GM19395 (cell line): ENCODE results near the gene COL5A1.

Experiments used
- ATAC-seq: cut with Tn5 transposase; IDR thresholded peaks from one replicate; pipeline ENCODE4 v1.9.1; 2021; ENCODE audit warnings: mild to moderate bottlenecking, moderate library complexity; ENCODE audit not compliant: unreplicated experiment

Gene COL5A1

DNA sequence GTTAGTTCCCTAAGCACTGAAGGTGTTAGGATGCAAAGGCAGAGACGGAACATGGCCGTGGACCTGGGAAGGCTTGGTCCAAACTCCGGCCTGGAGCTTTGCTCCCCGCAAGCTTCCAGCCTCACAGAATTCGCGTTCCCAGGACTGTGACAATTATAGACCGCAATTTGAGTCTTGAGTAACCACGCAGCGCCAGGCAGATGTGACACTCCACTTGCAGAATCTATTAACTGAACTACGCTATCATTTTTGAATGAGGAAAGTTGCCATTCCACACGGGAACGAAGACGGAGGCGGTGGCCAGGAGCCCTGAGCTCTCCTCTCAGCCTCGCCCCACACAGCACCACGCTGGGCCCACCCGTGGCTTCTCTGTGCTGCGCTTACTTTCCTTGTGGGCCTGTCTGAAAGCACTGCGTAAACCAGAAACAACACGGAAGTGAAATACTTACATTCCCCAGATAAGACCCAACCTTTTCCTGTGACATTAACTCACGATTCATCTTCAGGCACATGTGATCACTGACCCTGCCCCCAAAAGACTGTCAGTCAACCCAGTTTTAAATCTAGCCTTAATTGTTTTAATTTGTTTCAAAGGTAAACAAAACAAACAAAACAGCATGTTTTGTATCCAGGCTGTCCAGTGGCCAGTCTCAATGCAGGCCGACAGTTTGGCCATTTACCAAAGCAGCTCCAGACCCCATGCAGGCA, 16.1 kb upstream of the COL5A1 start:
- no peak for ATAC-seq

DNA sequence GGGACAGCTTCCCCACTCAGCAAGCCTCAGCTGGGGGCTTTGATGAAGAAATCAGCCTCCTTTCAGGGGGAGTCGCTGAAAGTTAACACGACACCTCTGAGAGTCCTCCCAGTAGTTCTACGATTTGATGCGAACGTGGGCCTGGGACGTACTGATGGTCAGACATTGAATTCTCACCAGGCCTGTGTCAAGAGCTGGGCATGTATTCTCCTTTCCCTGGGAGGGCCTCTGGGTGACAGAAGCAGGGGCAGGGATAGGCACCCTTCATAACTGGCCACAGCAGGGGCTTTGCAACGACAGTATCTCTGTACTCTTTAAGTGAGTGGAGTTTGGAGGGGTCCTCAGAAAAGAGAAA, 15.6 kb upstream of the COL5A1 start:
- ATAC-seq: no peak

DNA sequence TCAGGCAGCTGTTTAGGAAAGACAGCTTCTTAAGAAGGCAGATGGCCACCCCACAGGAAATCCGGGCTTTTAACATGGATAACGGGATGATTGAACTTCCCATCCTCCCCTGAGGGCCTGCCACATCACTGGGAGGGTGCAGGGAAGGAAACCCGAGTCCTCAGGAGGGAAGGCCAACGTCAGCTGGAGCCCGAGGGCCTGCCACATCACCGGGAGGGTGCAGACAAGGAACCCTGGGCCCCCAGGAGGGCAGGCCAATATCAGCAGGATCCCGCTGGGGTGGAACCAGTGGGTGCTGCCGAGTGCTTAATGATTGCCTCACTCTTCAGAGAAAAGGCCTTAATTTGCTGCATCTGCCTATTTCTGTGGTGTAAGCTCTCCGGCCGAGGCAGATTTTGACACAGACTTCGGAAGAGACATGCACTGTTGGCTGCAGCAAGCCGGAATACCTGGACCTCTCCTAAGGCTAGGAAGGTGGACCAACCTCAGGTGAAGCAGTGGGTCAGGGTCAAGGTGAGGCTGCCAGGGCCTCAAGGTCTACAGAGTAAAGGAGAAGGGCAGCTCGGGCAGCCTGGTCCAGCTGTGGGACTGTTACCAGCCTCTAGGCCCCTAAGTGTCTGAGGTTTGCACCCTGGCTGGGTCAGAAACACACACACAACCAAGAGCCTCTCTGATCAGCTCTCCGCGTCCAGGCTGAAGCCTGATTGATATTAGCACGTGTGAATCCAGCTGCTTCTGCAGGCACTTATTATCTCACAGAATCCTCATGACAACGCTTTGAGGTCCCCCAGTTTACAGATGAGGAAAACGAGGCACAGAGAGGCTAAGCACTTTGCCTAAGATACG, 14.8 kb upstream of the COL5A1 start:
- no peak for ATAC-seq

DNA sequence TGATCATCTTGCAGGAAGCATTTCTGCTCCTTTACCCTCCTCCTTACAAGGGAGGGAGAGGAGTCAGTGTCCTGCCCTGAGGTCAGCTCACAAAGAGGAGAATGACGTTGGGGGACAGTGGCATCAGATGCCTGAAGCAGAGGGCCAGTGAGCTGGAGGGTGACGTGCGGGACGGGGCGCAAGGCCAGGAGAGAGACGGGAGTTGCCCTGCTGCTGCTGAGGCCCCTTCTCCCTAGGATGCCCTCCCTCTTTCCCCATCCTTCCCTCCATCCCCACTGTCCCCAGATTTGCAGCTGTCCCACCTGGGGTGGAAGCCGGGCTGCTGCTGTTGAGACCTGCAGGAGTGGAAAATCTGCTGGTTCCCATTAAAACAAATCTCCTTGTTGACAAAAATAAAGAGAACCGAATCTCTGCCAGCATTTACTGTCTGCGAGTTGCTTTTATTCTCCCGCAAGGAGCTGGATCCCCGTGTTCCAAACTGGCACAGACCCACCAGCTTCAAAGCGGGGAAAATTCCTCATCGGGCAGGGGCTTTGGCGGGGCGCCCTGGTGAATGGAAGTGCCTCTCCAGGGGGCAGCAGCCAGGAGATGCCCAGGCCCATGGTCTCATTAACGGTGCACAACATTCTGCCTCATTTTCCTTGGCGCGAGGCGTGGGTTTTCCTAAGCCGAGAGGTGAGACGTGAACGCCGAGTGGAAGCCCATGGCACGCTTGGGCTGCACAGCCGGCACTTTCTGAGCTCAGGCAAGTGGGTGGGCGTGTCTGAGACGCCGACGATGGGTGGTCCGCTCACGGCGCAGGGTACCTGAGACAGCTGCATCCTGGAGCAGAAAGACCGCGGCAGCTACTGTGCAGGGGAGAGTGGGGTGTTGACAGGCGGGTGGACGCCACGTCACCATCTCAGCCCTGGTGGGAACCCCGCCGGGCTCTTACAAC, 13.9 kb upstream of the COL5A1 start:
- ATAC-seq: no peak

DNA sequence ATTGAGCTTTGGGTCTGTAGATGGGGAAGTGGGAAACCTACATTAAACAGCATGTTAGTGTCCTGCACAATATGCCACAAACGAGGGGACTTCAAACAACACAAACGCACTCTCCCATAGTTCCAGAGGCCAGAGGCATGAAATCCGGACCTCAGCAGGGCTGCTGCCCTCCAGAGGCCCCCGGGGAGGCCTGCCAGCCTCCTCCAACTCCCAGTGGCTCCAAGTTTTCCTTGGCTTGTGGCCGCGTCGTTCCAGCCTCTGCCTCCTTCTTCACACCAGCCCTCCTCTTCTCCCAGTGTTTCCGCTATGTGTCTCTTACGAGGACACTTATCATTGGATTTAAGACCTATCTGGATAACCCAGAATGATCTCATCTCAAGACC, 13.3 kb upstream of the COL5A1 start:
- ATAC-seq: no peak

DNA sequence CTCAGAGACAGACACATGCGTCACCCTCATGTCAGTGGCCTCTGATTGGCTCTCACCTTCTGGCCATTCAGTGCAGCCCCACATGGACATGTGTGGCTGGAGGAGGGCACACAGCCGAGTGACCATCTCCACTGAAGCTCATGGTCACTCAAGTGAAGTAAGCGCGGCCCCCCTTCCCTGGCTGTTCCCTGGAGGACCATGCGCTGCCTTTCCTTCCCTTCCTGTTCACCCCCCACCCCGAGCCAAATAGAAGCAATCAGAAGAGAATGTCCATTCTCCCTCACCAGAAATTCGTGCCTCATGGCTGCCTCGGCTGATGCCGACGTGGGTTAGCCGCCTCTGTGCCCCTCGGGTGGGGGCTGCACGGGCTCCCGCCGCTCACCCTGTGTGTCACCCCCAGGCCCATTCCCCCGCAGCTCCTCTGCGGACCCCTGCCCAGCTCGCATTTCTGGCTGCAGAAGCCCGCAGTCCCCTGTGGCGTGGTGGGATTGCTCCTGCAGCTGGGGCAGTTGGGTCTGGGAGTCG, 12.5 kb upstream of the COL5A1 start:
- no peak for ATAC-seq

DNA sequence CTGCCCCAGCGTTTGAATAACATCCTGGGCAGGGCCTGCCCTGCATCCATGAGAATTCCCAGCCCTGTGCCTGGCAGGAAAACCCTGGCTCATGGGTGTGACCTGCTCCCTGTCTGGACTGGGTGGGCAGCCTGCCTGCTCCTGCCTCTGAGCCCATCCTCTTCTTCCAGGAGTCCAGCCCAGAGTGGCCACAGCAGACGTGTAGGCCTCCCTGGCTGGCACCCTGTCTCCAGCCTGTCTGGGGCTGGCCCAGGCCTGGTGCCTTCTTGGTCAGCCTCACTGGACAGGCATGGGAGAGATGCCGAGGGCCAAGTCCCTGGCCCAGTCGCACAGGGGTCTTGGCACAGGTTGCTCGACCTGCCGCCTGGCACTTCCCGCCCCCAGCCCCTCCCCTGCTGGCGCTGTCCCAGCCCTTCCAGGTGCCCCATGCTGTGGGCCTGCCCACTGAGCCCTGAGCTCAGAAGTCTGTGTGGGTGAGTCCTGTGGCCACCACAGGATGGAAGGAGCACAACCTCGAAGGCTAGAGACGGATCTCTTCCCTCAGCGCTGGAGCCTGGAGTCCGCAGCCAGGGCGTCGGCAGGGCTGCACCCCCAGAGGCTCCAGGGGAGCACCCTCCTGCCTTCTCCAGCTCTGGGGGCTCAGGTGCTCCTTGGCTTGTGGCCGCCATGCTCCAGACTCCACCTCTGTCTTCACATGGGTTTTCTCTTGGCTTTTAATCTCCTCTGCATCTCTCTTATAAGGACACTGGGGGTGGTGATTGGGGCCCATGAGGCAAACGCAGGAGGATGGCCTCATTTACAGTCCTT, 11.8 kb upstream of the COL5A1 start:
- ATAC-seq: no peak

DNA sequence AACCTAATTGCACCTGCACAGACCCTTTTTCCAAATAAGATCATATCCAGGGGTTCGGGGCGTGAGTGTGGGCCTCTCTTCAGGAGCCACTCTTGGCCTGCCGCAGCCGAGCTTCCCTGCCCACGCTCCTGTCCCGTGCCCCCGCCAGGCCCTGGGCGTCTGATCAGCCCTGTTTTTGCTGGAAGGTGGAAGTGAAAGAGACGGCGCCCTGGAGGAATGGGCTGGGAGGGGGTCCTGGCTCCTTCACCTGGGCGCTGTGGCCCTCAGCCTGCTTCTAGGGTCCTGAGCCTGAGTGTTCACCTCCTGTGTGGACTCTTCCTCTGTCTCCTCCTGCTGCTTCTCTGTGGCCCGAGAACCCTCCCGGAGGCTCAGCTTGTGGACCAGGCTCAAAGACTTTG, 11.2 kb upstream of the COL5A1 start:
- no peak for ATAC-seq

DNA sequence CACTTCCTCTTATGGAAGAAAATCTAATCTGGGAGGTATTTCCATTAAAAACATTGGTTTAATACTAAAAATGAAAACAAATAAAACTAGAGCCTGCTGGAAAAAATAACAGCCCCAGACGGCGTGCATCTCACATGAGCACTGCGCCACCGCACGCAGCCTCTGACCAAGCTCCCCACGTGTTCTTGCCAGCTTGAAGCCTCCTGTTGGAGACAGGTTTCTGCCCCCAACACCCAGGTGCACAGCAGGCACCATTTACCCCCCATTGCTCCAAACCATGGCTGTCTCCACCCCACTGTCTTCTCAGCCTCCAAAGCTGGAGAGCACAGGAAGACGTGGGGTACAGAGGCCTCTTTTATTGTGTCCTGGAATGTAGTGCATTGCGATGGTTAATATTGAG, 10.7 kb upstream of the COL5A1 start:
- no peak for ATAC-seq

DNA sequence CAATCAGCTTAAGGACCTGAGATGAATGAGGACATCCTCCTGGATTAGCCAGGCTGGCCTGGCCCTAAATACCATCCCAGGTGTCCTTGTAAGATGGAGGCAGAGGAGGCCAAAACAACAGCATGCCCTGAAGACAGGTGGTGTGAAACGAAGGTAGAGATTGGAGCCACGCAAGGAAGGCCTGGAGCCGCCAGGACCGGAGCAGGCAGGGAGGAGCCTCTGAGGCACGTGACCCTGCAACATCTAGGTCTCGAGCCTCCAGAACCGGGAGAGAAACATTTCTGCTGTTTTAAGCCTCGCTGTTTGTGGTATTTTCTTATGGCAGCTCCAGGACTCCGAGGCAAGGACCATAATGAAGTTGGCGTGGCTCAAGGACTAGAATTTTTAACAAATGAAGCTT, 9.7 kb upstream of the COL5A1 start:
- ATAC-seq: no peak

DNA sequence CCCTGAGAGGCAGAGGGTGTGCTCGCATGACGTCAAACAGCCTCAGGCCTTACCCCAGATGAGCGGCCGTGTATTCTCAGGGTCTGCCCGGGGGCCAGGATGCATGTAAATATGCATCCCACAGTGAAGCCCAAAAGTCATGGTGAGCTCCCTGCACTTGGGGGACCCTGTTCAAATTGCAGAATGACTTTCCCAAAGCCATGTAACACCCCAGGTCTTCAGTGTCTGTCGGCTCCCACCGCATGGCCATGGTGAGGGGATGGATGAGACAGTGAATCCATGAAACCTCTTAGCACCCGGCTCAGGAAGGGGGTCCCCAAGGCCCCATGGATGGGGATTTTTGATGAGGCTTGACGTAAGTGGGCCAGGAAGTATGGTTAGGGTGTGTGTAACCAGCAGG, 9.3 kb upstream of the COL5A1 start:
- no peak for ATAC-seq

DNA sequence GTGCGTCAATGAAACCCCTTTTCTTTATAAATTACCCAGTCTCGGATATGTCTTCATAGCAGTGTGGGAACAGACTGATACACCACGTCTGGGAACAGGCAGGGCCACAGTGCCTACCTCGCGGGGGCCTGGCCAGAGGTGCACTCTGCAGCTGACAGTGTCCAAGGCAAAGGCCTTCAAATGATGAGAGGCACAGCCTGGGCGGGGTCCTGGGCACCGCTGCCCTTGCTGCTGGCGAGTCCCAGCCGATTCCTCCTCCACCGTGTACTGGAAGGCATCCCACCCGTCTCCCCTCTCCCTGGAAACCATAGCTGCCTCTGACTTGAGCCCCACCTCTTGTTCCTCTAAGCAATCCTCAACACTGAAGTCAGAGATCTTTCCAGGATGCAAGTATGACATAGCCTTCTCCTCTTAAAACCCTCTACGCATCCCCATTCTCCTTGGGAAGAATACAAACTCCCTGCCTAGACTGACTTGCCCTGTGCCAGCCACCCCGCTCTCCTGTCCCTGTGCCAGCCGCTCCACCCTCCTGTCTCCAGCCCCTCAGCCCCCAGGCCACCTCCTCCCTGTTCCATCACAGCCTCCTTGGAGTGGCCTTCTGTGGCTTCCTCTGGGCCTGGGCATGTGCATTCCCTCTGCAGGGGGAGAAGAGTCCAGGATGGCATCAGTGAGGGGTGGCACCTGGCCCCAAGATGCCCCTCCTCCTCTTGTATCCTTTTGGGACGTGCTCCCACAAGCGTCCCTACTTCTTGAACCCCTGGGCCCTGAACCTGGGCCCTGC, 8.1 kb upstream of the COL5A1 start:
- no peak for ATAC-seq

DNA sequence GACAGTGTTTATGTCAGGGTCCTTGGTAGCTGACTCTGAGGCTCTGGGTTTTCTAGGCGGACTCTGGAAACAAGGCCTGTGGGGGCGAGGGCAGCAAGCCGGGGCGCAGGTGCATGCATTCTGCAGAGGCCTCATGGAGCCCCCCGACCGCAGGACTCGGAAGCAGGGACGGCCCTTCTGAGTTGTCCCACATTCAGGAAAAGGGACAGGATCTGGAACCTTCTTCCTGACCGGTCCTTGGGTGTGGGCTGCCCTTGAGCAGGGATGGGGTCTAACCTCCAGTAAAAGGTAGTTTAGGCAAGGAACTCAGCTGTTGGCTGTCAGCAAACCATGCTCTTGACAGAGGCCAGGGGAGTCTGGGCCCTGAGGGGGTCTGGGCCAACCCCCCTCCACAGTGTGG, 7.4 kb upstream of the COL5A1 start:
- ATAC-seq: no peak

DNA sequence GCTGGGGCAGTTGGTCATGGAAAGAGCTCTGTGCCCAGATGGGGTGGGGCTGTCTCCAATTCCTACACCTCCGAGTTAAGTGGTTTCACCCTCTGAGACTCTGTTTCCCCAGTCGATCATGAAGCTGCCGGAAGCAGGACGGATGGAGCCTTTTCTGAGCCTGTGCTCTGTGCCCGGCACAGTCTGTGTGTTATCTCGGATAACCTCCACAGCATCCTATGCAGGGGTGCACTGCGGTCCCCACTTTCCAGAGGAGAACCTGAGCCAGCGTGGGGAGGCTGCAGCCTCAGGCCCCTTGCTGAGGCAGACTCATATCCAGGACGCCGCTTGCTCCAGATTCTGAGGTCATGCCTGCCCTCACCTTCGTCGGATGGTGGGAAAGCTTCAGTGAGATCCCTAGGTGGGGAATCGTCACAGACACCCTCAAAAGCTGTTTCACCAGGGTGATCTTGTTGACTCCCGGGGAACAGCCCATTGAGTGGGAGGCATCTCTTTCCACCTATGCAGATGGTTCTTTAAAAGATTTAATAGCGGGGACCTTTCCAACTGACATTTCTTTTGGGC, 6.9 kb upstream of the COL5A1 start:
- ATAC-seq: no peak

DNA sequence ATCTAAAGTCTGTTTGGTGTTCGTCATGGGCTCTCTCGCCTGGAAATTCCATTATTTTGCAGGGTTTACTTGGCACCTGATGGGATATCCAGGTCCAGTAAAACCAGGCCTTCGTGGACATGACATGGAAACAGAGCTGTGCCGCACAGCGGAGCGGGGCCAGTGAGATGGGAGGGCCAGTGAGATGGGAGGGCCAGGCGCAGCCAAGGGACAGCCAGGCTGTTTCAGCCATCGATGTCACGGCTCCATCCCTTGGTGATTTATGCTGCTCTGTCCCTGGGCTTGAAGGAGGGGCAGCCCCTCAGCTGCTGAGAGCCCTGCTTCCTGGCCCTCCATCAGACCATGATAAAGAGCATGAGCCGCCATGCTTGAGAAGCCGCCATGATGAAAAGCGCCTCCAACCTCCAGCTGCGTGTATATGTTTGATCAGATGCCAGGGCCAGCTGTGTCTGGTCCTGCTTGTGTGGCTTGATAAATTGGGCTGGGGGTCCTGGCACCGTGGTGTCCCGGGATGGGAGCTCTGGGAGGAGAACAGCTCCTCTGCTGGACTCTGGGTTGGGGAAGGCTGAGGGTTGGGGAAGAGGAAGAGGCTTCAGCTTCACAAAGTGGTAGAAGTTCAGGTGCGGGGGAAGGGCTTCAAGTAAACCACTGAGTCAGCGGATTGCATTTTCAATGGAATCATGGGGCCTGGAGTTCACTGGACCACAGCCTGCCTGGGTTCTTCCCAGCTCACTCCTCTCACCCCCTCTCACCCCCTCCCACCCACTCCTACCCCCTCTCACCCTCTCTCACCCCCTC, 6.1 kb upstream of the COL5A1 start:
- no peak for ATAC-seq

DNA sequence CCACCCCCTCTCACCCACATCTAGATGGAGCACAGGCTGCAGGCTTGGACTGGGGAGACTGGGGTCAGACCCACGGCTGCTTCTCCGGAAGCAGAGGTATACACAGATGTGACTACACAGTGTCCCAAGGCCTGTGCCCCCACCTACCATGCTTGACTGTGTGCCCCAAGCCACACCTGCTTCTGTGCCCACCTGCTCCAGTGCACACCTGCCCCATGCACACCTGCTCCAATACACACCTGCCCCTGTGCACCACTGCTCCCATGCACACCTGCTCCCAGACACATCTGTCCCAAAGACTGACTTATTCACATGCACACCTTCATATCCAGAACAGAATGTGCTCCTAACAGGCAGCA, 5.5 kb upstream of the COL5A1 start:
- no peak for ATAC-seq

DNA sequence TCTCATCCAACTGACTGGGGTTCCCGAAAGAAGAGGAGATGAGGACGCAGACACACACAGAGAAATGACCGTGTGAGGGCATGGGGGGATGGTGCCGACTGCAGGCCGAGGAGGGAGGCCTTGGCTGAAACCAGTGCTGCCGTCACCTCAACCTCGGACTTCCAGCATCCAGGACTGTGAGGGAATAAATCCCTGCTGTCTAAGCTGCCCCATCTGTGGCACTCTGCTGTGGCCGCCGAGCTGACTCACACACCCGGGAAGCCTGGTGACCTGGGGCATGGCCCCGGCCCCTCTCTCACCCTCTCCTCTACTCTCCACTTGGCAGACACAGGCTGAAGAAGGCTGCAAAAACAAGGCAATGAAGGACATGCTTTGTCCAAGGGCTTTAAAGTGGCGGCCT, 4.4 kb upstream of the COL5A1 start:
- ATAC-seq: no peak

DNA sequence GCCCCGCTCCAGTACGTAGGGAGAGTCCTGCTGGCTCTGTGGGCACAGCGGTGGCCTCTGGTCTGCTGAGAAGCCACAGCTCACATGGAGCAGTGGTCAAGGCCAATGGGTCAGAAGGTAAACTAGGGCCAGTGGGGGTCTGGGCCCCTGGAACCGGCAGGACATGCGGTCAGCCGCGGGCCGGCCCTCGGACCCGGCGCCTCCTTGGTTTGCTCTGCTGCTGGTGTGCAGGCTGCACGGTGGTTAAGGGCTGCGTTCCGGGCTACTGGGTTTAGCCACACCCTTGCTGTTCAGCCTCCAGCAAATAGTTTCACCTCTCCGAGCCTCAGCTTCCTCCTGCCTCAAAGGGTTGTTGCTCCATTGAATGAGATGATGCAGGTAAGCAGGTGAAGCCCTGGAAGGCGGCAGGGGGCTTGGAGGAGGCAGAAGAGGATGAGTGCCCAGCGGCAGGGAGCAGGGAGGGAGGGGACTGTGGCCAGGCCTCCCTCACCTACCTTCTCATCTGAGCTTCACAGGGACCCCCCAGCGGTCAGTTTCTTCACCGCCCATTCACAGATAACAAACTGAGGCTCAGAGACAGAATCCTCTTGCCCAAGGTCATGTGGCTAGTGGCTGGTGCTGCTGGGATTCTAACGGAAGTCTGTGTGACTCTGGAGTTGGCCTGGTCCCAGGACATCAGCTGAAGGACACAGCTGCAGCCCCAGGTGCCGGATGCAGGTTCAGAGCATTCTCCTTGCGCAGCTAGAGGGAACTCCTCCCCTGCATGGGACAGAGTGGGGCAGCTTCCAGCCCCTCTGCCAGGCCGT, 3.7 kb upstream of the COL5A1 start:
- ATAC-seq: no peak
